HG02610 (cell line): ENCODE data around the gene SPSB1.

Experiments
- ATAC-seq: cut with Tn5 transposase; IDR thresholded peaks from one replicate; pipeline ENCODE4 v1.9.1; 2021; ENCODE audit warnings: mild to moderate bottlenecking, moderate library complexity; ENCODE audit not compliant: unreplicated experiment

SPSB1 gene

DNA sequence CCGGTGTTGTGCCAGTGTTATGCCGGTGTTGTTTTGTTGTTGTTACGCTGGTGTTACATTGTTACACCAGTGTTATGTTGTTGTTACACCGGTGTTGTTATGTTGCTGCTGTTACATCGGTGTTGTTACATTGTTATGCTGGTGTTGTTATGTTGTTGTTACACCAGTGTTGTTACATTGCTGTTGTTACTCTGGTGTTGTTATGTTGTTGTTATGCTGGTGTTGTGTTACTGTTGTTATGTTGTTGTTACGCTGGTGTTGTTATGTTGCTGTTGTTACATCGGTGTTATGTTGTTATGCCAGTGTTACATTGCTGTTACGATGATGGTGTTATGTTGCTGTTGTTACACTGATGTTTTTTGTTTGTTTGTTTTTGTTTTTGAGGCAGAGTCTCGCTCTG is 34.1 kb upstream of the SPSB1 start:
- ATAC-seq, result no peak

DNA sequence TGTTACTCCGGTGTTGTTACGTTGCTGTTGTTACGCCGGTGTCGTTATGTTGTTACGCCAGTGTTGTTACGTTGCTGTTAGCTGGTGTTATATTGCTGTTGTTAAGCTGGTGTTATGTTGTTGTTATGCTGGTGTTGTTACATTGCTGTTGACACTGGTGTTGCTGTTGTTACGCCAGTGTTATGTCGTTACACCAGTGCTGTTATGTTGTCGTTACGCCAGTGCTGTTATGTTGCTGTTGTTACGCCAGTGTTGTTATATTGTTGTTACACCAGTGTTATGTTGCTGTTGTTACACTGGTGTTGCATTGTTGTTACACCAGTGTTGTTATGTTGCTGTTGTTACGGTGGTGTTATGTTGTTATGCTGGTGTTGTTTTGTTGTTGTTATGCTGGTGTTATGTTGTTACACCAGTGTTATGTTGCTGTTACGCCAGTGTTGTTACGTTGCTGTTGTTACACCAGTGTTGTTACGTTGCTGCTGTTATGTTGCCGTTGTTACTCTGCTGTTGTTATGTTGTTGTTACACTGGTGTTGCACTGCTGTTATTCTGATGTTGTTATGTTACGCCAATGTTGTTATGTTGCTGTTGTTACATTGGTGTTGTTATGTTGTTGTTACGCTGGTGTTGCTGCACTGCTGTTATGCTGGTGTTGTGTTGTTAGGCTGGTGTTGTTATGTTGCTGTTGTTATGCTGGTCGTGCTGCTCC is 32.5 kb upstream of the SPSB1 start:
- ATAC-seq, result no peak

DNA sequence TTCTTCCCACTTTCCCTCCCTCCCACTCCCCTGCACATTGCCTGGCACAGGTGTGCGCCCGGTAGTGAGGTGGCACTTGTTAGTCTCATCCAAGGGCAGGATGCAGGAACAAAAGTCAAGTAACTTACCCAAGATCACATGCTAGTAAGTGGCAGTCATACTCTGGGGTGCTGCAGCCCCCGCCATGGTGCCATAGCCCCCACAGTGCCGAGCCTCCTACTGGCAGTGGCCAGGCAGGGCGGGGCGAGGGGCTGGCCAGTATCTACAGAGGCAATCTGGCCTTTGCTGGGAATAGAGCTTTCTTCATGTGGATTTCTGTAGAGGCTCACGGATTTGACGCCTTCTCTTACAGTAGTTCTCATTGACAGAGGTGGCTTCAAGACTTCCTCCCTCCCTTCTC is 31.2 kb upstream of the SPSB1 start:
- no peak for ATAC-seq

DNA sequence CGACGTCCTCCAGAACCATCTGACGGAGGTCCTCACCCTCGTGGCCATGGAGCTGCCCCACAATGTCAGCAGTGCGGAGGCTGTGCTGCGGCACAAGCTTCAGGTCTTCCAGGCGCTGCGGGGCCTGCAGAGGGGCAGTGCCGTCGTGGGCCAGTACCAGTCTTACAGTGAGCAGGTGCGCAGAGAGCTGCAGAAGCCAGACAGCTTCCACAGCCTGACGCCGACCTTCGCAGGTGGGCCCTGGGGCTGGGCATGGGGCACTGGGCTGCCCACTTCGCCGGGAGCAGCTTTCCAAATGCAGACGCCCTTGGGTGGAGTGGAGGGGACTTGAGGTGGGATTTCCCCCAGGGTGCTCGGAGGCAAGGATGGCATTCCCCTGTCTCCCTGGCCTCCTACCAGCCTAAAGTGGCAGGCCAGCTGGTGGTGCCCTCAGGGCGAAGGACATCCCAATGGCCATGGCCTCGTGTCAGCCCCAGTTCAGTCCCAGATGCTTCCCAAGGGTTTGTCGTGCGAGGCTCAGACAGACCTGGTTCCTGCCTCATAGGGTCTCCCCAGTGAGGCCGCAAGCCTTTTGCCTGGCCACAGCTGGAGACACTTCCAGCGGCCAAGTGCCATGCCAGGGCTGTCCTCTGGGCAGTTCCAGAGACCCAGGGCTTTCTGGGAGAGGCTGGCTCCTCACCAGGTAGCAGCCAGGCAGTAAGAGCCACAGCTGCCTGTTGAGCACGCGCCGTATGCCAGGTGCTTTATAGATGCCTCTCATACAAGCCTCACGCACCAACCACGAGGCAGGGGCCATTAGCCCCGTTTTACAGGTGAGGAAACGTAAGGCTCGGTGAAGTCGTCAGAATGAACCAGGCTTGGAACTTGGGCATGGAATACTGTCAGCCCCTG is 30.4 kb upstream of the SPSB1 start:
- ATAC-seq, result no peak

DNA sequence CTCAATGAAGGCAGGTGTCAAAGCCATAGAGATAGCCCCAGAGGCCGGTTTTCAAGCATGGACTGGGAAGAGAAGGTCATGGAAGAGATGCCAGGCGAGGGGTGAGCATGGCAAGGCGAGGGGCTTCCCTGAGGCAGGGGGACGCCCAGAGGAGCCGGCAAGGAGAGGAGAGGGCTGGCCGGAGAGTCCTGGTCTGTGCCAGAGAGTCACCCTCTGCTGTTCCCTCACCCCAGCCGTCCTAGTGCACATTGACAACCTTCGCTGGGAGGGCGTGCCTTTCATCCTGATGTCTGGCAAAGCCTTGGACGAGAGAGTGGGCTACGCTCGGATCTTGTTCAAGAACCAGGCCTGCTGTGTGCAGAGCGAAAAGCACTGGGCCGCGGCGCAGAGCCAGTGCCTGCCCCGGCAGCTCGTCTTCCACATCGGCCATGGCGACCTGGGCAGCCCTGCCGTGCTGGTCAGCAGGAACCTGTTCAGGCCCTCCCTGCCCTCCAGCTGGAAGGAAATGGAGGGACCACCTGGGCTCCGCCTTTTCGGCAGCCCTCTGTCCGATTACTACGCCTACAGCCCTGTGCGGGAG is 29.3 kb upstream of the SPSB1 start:
- no peak for ATAC-seq

DNA sequence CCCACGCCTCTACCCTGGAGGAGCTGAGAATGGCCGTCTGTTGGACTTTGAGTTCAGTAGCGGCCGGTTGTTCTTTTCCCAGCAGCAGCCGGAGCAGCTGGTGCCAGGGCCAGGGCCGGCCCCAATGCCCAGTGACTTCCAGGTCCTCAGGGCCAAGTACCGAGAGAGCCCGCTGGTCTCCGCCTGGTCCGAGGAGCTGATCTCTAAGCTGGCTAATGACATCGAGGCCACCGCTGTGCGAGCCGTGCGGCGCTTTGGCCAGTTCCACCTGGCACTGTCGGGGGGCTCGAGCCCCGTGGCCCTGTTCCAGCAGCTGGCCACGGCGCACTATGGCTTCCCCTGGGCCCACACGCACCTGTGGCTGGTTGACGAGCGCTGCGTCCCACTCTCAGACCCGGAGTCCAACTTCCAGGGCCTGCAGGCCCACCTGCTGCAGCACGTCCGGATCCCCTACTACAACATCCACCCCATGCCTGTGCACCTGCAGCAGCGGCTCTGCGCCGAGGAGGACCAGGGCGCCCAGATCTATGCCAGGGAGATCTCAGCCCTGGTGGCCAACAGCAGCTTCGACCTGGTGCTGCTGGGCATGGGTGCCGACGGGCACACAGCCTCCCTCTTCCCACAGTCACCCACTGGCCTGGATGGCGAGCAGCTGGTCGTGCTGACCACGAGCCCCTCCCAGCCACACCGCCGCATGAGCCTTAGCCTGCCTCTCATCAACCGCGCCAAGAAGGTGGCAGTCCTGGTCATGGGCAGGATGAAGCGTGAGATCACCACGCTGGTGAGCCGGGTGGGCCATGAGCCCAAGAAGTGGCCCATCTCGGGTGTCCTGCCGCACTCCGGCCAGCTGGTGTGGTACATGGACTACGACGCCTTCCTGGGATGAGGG is 28.5 kb upstream of the SPSB1 start:
- no peak for ATAC-seq

DNA sequence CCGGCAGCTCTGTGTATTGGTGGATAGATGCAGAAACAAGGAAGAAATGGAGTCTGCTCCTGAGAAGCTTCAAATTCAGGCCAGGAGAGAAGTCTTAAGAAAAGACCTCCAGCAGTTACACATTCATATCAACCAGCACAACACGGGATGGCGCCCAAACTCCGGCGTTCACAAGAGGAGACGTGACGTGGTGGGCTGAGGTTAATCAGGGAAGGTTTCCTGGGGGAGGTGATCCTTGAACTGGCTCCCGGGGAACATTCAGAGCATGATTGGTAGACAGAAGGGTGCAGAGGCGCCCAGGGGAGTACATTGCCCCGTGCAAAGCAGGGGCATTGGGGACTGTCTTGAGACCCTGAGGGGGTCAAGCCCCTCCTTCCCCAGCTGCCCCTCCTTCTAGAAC is 27.7 kb upstream of the SPSB1 start:
- no peak for ATAC-seq

DNA sequence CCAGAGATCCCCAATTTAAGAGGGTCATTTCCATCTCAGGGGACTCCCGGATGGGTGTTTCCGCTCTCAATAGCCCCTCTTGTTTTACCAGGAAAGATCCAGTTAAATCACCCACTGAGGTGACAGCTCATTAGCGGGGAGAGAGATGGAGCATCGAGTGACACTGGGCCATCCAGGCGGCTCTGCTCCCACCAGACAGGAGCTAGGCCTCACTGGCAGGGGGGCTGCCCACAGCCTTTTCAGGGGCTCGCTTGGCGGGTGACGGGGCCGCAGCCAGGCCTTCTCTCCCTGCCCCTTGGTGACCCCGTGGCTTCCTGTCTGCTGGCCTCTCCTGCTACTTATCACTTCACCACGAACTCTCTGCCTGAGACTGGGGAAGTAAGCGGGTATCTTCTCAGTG is 26.7 kb upstream of the SPSB1 start:
- no peak for ATAC-seq

DNA sequence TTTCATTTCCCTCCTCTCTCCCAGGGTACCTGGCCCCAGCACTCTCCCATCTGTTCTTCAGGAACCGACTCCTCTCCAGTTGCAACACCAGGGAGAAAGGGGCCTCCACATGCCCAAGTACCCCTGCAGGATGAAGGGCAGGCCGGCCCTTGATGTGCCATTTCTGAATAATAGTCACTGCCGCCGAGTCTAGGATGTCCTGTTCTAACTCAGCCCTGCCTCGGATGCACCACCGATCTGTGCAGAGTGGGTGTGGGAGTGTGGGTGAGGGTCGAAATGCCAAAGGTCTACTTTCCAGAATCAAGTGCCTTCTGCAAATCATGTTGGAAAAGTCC is 25.4 kb upstream of the SPSB1 start:
- ATAC-seq, result no peak

DNA sequence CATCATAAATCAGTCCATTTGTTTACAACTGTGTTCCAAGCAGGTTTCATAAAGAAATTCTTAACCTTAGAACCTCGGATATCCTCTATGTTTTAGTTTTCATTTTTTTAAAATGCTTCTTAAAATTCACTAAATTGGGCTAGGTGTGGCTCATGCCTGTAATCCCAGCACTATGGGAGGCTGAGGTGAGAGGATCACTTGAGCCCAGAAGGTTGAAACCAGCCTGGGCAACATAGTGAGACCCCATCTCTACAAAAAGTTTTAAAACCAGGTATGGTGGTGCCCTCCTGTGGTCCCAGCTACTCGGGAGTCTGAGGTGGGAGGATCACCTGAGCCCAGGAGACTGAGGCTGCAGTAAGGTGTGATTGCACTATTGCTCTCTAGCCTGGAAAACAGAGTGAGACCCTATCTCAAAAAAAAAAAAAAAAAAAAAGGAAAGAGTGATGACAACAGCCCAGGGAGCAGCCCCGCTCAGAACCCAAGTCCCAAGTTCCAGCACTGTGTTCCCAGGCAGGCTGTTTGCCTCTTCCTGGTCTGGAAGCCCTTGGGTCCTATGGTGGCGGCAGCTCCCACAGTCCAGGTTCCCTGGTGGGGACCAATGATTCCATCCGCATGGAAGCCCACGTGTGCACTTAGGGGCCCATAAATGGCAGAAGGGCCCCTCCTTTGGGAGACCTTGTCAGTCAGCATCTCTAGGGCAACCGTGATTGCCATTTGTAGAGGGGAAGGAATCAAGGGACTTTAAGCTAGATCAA is 24.7 kb upstream of the SPSB1 start:
- no peak for ATAC-seq

DNA sequence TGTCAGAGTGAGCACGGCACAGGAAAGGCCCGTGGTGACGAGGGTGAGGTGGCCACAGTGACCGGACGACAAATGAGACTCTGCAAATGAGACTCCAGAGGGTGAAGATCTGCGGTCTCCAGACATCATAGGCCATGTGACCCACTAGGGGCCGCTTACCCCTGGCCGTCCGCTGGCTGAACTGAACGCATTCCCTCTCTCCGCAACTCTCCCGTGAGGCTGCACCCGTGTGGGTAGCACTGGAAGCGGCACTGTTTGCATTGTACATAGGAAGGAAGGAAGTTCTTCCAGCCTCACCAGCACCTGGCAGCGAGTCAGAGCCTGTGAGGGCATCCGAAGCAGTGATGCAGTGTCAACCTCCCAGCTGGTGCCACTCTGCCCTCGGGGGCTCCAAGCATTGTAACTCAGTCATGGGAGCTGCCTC is 23.6 kb upstream of the SPSB1 start:
- ATAC-seq, result no peak

DNA sequence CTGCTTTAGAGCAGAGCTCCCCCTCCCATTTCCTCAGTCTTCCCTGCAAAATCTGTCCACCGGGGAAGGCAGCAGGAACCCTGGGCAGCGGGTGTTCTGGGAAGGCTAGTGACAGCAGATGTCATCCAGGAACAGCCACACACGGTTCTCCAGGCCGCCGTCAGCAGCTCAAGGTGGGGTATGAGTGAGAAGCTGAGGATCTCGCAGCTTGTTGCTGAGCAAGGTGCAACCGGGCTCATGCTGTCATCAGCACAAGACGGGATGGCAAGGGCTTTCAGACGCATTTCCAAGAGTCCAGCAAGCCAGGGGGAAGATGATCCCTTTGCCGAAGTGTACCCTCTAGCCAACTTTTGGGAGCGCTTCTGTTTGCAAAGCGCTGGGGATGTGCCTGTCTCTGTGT is 23.0 kb upstream of the SPSB1 start:
- ATAC-seq, result no peak

DNA sequence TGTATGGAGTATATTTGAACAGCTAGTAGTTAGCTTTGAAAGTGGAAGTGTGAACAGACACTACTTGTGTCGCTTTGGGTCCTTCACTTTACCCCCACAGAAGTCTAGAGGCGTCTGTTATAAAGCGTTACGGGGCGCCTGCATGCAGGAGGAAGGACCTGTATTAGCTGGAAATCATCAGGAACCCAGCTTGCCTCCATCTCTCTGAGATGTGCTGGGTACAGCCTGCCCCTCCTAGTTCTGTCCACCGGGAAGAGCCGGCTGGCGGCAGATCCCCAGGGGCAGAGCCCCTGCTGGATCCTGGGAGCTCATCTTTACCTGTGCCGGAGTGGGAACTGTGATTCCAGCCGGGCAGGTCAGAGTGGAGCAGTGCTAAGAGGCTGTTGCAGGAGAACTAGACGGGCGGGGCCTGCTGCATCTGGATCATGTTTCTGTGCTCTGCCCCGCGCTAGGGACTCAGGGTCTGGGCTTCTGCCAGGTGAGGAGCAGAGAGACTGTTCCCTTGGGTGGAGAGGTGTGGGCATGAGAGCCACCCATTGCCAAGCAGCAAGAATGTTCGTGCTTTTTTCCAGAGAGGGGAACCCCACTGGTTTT is 22.3 kb upstream of the SPSB1 start:
- no peak for ATAC-seq

DNA sequence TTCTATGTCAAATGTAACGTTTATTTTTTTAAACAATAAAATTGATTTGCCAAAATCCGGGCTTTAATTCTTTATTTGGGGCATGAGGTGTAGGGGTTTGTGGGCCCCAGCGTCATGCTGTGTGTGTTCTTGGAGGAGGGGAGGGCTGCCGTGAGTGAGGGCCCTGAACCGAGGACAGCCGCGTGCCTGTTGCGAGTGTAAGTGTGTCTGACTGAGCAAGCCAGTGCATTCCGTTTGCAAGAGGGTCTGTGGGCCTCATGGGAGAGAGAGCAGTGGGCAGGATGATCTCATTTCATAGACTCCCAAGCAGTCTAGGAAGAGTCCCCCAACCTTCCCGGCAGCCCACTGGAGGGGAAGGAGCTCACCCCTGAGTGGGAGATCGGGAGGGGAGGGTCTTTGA is 21.4 kb upstream of the SPSB1 start:
- no peak for ATAC-seq

DNA sequence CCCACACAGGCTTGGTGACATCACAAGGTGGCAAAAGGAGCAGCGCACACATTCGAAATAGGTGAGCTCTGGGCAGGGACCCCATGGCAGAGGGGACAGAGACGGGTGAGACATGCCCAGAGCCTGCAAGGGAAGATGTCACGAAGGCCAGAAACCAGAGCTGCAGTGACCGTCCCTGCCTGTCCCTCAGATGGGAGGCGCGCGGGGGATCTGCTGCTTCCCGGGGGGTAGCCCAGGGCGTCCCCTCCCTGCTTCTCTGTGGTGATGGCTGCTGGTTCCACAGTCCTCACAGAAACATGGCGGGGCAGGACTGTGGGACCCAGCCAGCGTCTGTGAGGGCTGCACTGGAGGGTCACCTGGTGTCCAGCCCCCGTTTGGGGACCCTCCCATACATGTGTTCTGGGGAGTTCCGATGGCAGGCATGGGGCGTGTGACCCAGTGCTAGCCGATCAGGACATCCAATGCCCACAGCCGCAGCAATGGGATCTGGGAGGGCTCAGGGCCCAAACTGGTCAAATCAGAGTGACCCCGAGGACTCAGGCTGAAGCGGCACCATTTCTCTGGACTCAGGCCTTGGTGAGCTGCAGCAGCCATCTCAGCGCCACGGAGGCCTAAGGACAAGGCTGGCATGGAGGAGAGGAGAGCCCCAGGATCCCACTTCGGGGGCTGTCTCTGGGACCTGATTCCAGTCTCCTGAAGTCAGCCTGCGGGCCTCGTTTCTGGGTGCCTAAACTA is 20.7 kb upstream of the SPSB1 start:
- ATAC-seq, result no peak

DNA sequence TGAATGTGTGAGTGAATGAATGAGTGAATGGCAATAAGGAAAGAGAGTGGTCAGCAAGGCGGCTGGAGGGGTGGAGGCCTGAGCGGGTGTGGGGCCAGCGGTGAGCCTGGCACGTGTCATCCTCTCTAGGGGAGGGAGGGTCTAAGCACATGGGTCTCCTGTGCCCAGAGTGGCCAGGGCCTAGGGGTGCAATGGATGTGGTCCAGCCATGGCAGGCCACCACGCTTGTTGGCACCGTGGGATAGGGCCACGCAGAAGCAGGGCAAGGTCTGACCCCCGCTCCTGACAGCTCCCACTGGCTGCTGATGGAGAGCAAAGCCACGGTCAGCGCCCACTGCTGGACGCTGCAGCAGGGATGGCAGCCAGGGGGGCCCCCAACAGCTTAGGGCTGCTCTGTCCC is 19.5 kb upstream of the SPSB1 start:
- no peak for ATAC-seq

DNA sequence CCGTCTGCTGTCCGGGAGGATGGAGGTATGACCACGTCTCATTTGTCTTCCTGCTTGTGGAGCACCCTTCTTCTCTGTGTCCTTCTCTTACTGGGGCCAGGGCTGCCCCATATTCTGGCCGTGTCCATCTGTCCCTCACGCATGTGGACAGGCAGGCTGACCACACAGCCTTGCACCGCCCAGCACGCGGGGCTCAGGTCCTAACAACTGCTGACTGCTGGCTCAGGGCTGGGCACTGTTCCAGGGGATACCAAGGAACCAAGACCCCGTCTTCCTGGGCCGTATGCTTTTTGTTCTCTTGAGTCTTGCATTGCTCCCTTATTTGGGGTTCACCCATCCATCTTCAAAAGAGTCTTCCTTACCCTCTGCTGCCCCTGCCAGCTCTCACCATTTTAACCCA is 17.5 kb upstream of the SPSB1 start:
- no peak for ATAC-seq

DNA sequence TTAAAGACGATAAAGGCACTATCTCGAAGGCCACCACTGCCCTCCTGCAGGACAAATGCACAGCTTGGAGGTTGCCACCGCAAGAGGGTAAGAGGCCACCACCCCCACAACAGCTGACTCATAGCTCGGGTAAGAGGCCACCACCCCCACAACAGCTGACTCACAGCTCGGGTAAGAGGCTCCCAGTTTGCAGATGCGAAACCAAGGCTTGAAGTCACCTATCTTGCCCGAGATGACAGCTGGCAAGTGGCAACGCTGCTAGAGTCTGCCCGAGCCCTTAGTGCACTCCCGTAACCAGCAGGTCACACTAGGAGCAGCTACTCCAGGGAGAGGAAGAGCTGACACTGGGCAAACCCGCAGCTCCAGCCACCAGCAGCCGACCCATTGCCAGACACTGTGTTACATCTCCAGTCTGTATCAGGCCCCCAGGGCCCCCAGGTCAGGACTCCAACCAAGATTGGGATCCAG is 17.1 kb upstream of the SPSB1 start:
- peak; percentile 63 for ATAC-seq

DNA sequence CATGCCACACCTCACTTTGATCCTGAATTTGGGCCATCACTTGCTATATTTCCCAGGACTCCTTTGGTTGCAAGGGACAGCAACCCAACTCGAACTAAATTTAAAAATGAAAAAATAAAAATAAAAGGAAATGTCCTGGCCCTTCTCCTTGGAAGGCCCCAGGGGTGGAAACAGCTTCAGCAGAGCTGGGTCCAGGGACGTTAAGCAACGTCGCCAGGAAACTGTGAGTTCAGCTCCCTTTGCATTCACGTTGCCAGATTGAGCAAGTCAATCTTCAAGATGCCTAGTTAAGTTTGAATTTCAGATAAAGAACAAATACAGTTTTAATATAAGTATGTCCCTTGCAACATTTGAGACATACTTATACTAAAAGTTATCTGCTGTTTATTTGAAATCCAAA is 14.6 kb upstream of the SPSB1 start:
- ATAC-seq, result no peak
